SIG-M5 (cell line): ENCODE data around the gene CADM4.
"Not testable (repeated sequence)": the region's sequence is repeated elsewhere in the genome, so short reads cannot be mapped to it uniquely, and the experiment has no call there.

Experiments used
- DNase-seq: peaks from one replicate; lab custom pipeline; 2025; lab: John Stamatoyannopoulos, UW

The CADM4 gene

GRCh38 chr19:43606569-43607229, 33.0 kb downstream of the CADM4 start:
- DNase-seq, result no peak

- no peak for DNase-seq
Measured at GRCh38 chr19:43605875-43606568, 33.6 kb downstream of the CADM4 start.

GRCh38 chr19:43600326-43600725, 39.3 kb downstream of the CADM4 start:
- DNase-seq, result not testable (repeated sequence)

- DNase-seq, result no peak
Measured at GRCh38 chr19:43599635-43600295, 39.9 kb downstream of the CADM4 start.

- DNase-seq, result no peak
Measured at GRCh38 chr19:43598445-43599240, 41.0 kb downstream of the CADM4 start.

- no peak for DNase-seq
Measured at GRCh38 chr19:43597876-43598275, 41.8 kb downstream of the CADM4 start.

GRCh38 chr19:43596842-43597461, 42.7 kb downstream of the CADM4 start:
- no peak for DNase-seq

- DNase-seq, result peak; percentile 78
Measured at GRCh38 chr19:43595999-43596841, 43.4 kb downstream of the CADM4 start, which contains the start of the genes IRGQ and ZNF576. TSS of gene IRGQ (minus strand) at chr19:43596134. CDS start at chr19:43595338, 796 bp downstream. TSS of gene ZNF576 (plus strand) at chr19:43596595. CDS start at chr19:43597109, 514 bp downstream.

- no peak for DNase-seq
Measured at GRCh38 chr19:43595605-43595998, 44.0 kb downstream of the CADM4 start.

GRCh38 chr19:43594710-43595604, 44.7 kb downstream of the CADM4 start:
- no peak for DNase-seq

- no peak for DNase-seq
Measured at GRCh38 chr19:43594081-43594697, 45.5 kb downstream of the CADM4 start.

- no peak for DNase-seq
Measured at GRCh38 chr19:43592800-43593350, 46.8 kb downstream of the CADM4 start.

- DNase-seq, result no peak
Measured at GRCh38 chr19:43591904-43592772, 47.5 kb downstream of the CADM4 start.

GRCh38 chr19:43589678-43590077, 50.0 kb downstream of the CADM4 start:
- DNase-seq, result no peak

- no peak for DNase-seq
Measured at GRCh38 chr19:43589277-43589676, 50.4 kb downstream of the CADM4 start.

- DNase-seq, result not testable (repeated sequence)
Measured at GRCh38 chr19:43587029-43587428, 52.6 kb downstream of the CADM4 start.

GRCh38 chr19:43586346-43586745, 53.3 kb downstream of the CADM4 start:
- DNase-seq, result no peak

GRCh38 chr19:43584484-43584883, 55.2 kb downstream of the CADM4 start:
- no peak for DNase-seq
